Loucy (cell line): ENCODE measurements around the gene TUBA1B.

ENCODE experiments used
- EZH2phosphoT487 ChIP-seq: fragments of 200-600 bp; IDR thresholded peaks from 2 replicates; pipeline ENCODE4 v1.6.1; 2018; ENCODE audit warnings: antibody characterized with exemption, mild to moderate bottlenecking, moderate library complexity, borderline replicate concordance
- TF ChIP-seq, protein P1 (sequence below): fragments of 200-600 bp; sonication (generic); conservative IDR thresholded peaks from 2 replicates; pipeline ENCODE4 v1.5.1; 2014; ENCODE audit warnings: mild to moderate bottlenecking, antibody characterized with exemption, low read length

DNA sequence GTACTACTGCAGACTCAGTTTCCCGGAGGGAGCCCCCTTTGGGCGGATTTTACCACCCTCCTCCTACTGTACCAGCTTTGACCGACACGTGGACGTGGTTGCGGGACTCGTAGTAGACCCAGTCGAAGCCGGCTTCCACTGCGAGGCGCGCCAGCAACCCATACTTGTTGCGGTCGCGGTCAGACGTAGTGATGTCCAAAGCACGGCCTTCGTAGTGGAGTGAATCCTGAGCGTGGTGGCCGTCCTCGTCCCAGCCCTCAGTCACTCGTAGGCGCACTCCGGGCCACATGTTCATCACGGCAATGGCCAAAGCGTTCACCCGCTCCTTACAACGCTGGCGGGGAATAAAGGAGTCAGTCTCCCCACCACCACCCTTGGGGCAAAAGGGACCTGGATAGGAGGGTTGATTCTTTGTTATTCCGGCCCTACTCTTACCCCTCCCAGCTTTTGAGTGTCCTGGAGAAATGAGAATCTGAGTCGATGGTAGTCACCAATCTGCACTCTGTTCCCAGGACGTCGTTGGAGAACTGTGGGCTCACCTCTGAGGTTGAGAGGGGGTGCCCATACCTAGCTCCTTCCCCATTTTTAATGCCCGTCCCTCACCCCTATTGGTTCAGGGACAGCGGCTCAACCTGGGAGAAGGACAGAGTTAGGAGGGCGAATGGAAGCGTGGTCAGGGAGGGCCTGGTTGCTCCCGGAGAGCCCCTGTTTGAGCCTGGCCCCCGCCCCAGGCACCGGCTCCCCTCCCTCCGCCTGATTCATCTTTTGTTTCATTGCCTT lies 39.9 kb downstream of the TUBA1B start:
- TF ChIP-seq, protein P1, sequence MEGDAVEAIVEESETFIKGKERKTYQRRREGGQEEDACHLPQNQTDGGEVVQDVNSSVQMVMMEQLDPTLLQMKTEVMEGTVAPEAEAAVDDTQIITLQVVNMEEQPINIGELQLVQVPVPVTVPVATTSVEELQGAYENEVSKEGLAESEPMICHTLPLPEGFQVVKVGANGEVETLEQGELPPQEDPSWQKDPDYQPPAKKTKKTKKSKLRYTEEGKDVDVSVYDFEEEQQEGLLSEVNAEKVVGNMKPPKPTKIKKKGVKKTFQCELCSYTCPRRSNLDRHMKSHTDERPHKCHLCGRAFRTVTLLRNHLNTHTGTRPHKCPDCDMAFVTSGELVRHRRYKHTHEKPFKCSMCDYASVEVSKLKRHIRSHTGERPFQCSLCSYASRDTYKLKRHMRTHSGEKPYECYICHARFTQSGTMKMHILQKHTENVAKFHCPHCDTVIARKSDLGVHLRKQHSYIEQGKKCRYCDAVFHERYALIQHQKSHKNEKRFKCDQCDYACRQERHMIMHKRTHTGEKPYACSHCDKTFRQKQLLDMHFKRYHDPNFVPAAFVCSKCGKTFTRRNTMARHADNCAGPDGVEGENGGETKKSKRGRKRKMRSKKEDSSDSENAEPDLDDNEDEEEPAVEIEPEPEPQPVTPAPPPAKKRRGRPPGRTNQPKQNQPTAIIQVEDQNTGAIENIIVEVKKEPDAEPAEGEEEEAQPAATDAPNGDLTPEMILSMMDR = no peak
- no peak for TF ChIP-seq EZH2phosphoT487
